ENCODE measurements around the gene DUOX2.

The DUOX2 gene

GRCh38 chr15:45132844-45133560, 19.0 kb upstream of the DUOX2 start:
- peaks cover 8% of the 10 kb centered on the region for H3K4me1 Mint-ChIP-seq
- H3K36me3 Mint-ChIP-seq (ENCODE audit: low read depth) = no peaks in the 10 kb centered on the region
- H3K27ac Mint-ChIP-seq = no peak overlapping the region
- ATAC-seq (no peak), DNase-seq (no peak)
- no peaks in the 10 kb centered on the region for H3K9me3 Mint-ChIP-seq
- peaks cover 57% of the 10 kb centered on the region for H3K27me3 Mint-ChIP-seq
- H3K4me3 Mint-ChIP-seq = no peak overlapping the region

- Mint-ChIP-seq H3K4me3 (no peak overlapping the region), H3K36me3 (ENCODE audit: low read depth) (no peaks in the 10 kb centered on the region), H3K27ac (no peak overlapping the region), H3K9me3 (no peaks in the 10 kb centered on the region), H3K4me1 (peaks cover 8% of the 10 kb centered on the region), H3K27me3 (peaks cover 58% of the 10 kb centered on the region)
- no peak for ATAC-seq
- no peak for DNase-seq
Measured at GRCh38 chr15:45131510-45131909, 17.5 kb upstream of the DUOX2 start.

- peaks cover 62% of the 10 kb centered on the region for H3K27me3 Mint-ChIP-seq
- no peak overlapping the region for H3K4me3 Mint-ChIP-seq
- H3K36me3 Mint-ChIP-seq (ENCODE audit: low read depth) = no peaks in the 10 kb centered on the region
- H3K4me1 Mint-ChIP-seq = peaks cover 3% of the 10 kb centered on the region
- ATAC-seq (no peak), DNase-seq (no peak)
- H3K27ac Mint-ChIP-seq = no peak overlapping the region
- no peaks in the 10 kb centered on the region for H3K9me3 Mint-ChIP-seq
Measured at GRCh38 chr15:45130291-45131000, 16.5 kb upstream of the DUOX2 start.

- no peak within 1 kb of the TSS for H3K4me3 Mint-ChIP-seq
- H3K36me3 Mint-ChIP-seq (ENCODE audit: low read depth) = no peaks in the 10 kb centered on the region
- ATAC-seq = peak; percentile 35
- no peaks in the 10 kb centered on the region for H3K9me3 Mint-ChIP-seq
- peaks cover 66% of the 10 kb centered on the region for H3K27me3 Mint-ChIP-seq
- no peaks in the 10 kb centered on the region for H3K4me1 Mint-ChIP-seq
- H3K27ac Mint-ChIP-seq = no peak within 1 kb of the TSS
- peak; percentile 32 for DNase-seq
Measured at GRCh38 chr15:45129651-45130129, 15.7 kb upstream of the DUOX2 start, which contains the start of the genes DUOX1 and DUOXA1. Gene DUOX1 (plus strand): TSS chr15:45129994. CDS start chr15:45131967, 1,973 bp downstream. Gene DUOXA1 (minus strand): TSS chr15:45129879. CDS start chr15:45123014, 6,865 bp downstream.

- no peak for DNase-seq
- no peak overlapping the region for H3K4me3 Mint-ChIP-seq
- H3K27ac Mint-ChIP-seq = no peak overlapping the region
- no peaks in the 10 kb centered on the region for H3K4me1 Mint-ChIP-seq
- H3K9me3 Mint-ChIP-seq = no peaks in the 10 kb centered on the region
- no peaks in the 10 kb centered on the region for H3K36me3 Mint-ChIP-seq (ENCODE audit: low read depth)
- H3K27me3 Mint-ChIP-seq = peaks cover 62% of the 10 kb centered on the region
- ATAC-seq = no peak
Measured at GRCh38 chr15:45128971-45129639, 15.1 kb upstream of the DUOX2 start.

GRCh38 chr15:45126535-45127158, 12.7 kb upstream of the DUOX2 start:
- Mint-ChIP-seq H3K9me3 (no peaks in the 10 kb centered on the region), H3K4me3 (no peak overlapping the region), H3K27me3 (peaks cover 58% of the 10 kb centered on the region), H3K4me1 (no peaks in the 10 kb centered on the region), H3K27ac (no peak overlapping the region), H3K36me3 (ENCODE audit: low read depth) (no peaks in the 10 kb centered on the region)
- no peak for ATAC-seq
- DNase-seq = no peak

GRCh38 chr15:45123397-45123796, 9.4 kb upstream of the DUOX2 start:
- Mint-ChIP-seq H3K9me3 (no peaks in the 10 kb centered on the region), H3K36me3 (ENCODE audit: low read depth) (no peaks in the 10 kb centered on the region), H3K27me3 (peaks cover 50% of the 10 kb centered on the region), H3K27ac (no peak overlapping the region), H3K4me1 (no peaks in the 10 kb centered on the region), H3K4me3 (no peak overlapping the region)
- DNase-seq = no peak
- ATAC-seq = no peak

GRCh38 chr15:45122719-45123118, 8.7 kb upstream of the DUOX2 start:
- Mint-ChIP-seq H3K9me3 (no peaks in the 10 kb centered on the region), H3K27me3 (peaks cover 50% of the 10 kb centered on the region), H3K4me1 (peaks cover 3% of the 10 kb centered on the region), H3K27ac (no peak overlapping the region), H3K4me3 (no peak overlapping the region), H3K36me3 (ENCODE audit: low read depth) (no peaks in the 10 kb centered on the region)
- ATAC-seq (no peak), DNase-seq (no peak)

- Mint-ChIP-seq H3K27ac (no peak overlapping the region), H3K27me3 (peaks cover 52% of the 10 kb centered on the region), H3K9me3 (no peaks in the 10 kb centered on the region), H3K4me1 (peaks cover 10% of the 10 kb centered on the region), H3K4me3 (no peak overlapping the region), H3K36me3 (ENCODE audit: low read depth) (no peaks in the 10 kb centered on the region)
- DNase-seq (no peak), ATAC-seq (no peak)
Measured at GRCh38 chr15:45121706-45122417, 7.9 kb upstream of the DUOX2 start.

- Mint-ChIP-seq H3K36me3 (ENCODE audit: low read depth) (no peaks in the 10 kb centered on the region), H3K9me3 (no peaks in the 10 kb centered on the region), H3K27me3 (peaks cover 55% of the 10 kb centered on the region), H3K4me1 (peaks cover 16% of the 10 kb centered on the region), H3K27ac (no peak overlapping the region), H3K4me3 (no peak overlapping the region)
- DNase-seq (no peak), ATAC-seq (no peak)
Measured at GRCh38 chr15:45121020-45121419, 7.0 kb upstream of the DUOX2 start.

- peaks cover 20% of the 10 kb centered on the region for H3K4me1 Mint-ChIP-seq
- H3K4me3 Mint-ChIP-seq = no peak overlapping the region
- H3K27me3 Mint-ChIP-seq = peaks cover 55% of the 10 kb centered on the region
- ATAC-seq (no peak), DNase-seq (no peak)
- no peaks in the 10 kb centered on the region for H3K9me3 Mint-ChIP-seq
- H3K36me3 Mint-ChIP-seq (ENCODE audit: low read depth) = no peaks in the 10 kb centered on the region
- no peak overlapping the region for H3K27ac Mint-ChIP-seq
Measured at GRCh38 chr15:45120081-45120972, 6.4 kb upstream of the DUOX2 start.

- Mint-ChIP-seq H3K9me3 (no peaks in the 10 kb centered on the region), H3K4me3 (no peak overlapping the region), H3K27me3 (peaks cover 61% of the 10 kb centered on the region), H3K4me1 (peaks cover 23% of the 10 kb centered on the region), H3K27ac (no peak overlapping the region), H3K36me3 (ENCODE audit: low read depth) (no peaks in the 10 kb centered on the region)
- ATAC-seq (no peak), DNase-seq (no peak)
Measured at GRCh38 chr15:45118996-45119395, 5.0 kb upstream of the DUOX2 start.

GRCh38 chr15:45118131-45118588, 4.2 kb upstream of the DUOX2 start:
- ATAC-seq (peak; percentile 96), DNase-seq (peak; percentile 84)
- H3K27me3 Mint-ChIP-seq = peaks cover 66% of the 10 kb centered on the region
- no peaks in the 10 kb centered on the region for H3K36me3 Mint-ChIP-seq (ENCODE audit: low read depth)
- peak overlapping the region; percentile 44 for H3K4me3 Mint-ChIP-seq
- no peaks in the 10 kb centered on the region for H3K9me3 Mint-ChIP-seq
- no peak overlapping the region for H3K27ac Mint-ChIP-seq
- peaks cover 32% of the 10 kb centered on the region for H3K4me1 Mint-ChIP-seq

All from activated naive CD8-positive, alpha-beta T cell treated with anti-CD3 and anti-CD28 coated beads, Interleukin-2, amount 50 U/mL, for 24 hours (primary cell).